HT-29 (cell line): ENCODE measurements around the gene CRNKL1. TPM values are rescaled to one million over a fixed set of nuclear protein-coding genes. Genes with fewer than 3 reads are reported as not detected.

Source experiments
- DNase-seq: peaks from one replicate; pipeline ENCODE4 v3.0.0-alpha.2; 2015; ENCODE audit warnings: low spot score
- total RNA-seq: library from RNA; depleted of rRNA; stranded (reverse); fragments of >200 nt; shearing (Covaris generic); gene quantifications from 2 replicates; pipeline ENCODE4 v1.2.3, GENCODE V29; 2014; rRNA removed

Gene CRNKL1
- total RNA-seq = 8.1 and 9.1 TPM in 2 replicates

DNA sequence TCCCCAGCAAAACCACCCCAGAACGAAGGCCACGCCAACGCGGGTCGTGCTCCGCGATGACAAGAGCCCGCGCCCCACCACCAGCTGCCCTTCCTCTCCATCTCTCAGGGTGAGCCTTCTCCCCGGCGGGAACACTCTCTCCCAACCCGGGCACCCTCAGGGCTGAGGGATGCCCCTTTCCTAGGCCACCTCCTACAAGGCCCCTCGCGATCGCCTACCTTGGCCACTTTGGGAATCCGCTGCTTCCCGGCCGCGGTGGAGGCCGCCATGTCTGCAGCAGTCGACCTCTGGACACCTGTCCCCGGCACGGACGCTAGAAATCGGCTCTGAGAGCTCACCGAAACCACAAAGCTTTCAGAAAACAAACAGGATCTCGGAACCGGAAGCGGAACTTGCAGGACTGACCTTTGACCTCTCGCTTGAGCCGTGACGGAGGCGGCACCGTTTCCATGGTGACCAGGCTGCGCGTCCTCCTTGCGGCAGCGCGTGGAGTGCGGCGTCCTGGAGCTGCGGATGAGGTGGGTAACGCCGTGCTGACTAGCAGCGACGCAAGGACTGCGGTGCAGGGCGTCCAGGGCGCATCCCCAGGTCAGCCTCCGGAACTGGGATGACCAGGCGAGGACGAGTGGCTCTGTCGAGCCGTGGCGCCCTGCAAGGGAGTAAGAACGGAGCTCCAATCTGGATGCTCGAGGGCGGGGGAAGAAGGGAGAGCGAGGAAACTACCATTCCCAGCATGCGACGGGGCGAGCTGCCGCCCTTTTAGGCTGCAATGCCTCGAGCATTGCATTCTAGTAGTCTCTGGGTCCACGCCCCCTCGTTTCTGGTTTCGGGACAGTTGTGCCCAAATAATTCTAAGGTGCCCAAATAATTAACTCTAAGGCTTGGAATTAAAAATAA, at the start of gene CRNKL1, which contains the start of gene CFAP61:
Gene CRNKL1 (minus strand): TSS at position 393 of the 897 bp plus-strand sequence. CDS start 124 bp downstream, at position 269.
Gene CFAP61 (plus strand): TSS at position 459 of the 897 bp plus-strand sequence. CDS start 4,122 bp downstream, outside the sequence.
- peak; percentile 94 for DNase-seq

DNA sequence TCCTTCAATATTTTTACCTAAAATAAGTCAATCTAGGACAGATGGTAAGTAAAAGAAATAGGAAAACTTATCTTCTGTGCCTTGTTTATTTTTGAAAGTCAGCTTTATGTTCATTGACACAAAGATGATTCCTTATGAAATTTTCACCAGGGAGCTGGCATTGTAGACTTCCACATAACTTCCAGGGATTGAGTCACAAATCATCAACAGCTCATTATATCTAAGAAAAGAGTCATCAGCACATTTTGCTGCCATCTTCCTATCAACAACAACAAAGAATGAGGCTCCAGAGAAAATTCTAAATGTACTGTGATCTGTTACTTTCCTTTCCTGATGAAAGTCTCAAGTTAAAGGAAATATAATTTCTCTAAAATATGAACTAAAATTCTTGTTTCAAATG, 48.6 kb upstream of the CRNKL1 start:
- DNase-seq = no peak

DNA sequence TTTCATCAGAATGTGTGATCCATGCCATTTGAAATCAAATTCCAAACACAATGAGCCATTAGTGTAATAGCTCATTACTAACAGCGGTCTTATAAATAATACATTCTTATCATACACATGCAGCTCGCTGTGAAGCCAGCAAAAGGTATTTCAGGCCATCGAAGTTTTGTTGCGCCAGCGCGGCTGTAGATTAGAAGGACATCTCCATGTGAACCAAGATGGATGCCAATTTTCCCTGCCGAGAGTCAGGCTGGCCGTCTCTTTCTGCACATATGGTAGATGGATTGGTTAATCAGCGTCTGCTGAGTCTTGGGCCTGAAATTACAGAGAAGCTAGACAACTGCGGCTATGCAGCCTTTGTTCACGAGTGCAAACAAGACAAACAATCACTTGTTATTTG, 44.2 kb upstream of the CRNKL1 start:
- no peak for DNase-seq

DNA sequence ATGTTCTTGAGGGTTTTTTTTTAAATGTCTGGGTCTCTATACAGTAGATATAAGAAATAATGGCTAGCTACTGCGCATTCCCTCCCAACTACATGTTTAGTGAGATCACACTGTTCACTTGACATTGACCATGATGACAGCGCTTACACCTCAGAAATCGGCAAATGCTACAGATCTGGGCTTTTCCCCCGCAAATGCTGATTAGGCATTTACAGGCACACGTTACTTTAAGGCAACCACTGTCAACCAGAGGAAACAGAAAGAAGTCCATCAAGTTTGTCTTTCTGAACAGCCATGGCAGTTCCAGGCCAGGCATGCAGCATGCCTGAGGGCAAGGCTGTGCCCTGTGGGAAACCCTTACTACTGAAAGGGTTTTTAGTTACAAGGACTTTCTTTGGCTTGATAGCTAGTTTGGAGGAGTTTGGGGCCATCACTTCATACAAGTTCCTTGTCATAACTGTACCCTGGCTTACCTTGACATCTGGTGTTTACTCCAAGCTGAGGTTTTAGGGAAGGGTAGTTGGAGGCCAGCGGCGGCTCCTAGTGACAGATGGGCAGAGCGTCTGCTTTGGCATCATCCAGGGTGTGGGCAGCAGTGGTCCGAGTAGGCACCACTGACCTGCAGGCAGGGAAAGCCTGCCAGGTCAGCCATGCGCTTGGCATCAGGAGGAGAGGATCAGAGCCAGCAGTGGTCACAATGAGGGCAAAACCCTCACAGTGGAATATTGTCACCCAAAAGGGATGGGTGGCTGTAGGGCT, 43.0 kb upstream of the CRNKL1 start:
- no peak for DNase-seq

DNA sequence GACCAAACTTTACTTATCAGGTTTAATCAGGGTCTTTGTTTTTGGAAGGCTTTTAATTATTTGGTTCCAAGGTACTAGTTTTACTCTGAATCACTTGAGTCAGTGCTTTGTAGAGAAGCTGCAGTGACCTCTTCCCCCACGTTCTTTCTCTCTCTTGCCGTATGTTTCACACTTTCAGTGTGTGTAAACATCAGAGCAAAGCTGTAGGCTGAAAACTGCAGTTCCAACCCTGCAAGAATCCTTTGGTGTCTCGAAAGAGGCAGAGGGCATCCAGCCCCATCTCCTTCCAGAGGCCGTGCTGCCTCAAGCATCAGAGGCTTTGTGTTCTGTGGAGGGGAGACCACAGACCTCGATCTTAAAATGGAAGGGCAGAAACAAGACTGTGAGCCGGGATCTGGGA, 42.1 kb upstream of the CRNKL1 start:
- no peak for DNase-seq

DNA sequence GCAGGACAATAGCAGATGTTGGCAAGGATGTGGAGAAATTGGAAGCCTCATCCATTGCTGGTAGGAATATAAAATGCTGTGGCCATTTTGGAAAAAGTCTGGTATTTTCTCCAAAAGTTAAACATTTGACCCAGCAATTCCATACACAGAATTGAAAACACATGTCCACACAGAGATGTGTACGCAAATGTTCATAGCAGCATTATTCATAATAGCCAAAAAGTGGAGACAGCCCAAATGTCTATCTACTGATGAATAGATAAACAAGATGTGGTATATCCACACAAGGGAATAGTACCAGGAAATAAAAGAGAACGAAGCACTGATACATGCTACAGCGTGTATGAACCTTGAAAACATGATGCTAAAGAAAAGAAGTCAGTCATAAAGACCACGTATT, 40.6 kb upstream of the CRNKL1 start:
- no peak for DNase-seq

DNA sequence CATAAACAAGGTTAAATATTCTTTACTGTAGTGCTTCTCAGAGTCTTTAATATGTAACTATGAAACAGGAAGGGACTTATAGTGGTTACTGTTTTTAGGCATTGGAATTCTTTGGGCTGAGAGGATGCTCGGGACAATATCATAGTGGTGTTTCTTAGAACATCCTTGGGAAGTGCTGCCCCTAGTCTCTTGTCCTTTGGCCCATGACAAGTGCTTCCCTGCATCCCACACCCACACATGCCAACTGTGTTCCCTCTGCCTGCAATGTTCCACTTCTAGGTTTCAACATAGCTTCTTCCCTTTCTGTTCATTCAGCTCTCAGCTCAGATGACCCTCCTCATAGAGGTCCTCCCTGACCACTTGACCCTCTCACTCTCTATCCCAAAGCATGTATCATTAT, 37.7 kb upstream of the CRNKL1 start:
- no peak for DNase-seq

DNA sequence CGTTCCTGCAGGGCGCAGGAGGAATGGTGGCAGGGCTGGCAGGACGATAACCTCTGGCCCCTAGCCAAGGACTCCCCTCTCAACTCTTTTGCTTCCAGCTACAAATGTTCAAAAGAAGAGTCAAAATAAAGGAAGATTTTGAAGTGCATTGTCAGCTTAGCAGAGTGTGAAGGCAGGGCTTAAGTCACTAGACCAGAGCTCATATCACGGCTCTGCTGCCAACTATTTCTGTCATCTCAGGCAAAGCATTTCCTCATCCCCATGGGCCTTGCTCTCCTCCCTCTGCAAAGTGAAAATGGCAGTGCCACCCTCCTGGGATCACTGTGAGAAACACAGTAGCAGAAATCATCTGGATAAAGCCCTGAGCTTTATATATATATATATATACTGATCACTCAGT, 36.8 kb upstream of the CRNKL1 start:
- no peak for DNase-seq

DNA sequence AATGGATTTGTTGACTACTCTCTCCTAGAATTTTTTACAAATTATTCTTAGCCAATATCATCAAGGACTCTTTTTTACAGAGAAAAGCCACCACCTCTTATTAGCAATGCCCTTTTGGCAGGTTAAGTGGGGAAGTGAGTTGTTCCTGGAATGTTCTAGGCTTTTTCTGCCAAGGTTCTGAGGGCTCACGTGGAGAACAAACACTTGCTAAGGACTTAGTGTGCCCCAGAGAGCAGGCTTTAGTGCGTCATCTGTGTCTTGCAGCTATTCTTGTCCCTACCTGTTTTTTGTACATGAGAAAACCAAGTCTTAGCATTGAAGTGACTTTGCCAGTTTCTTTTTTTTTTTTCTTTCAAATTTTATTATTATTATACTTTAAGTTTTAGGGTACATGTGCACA, 33.5 kb upstream of the CRNKL1 start:
- no peak for DNase-seq

DNA sequence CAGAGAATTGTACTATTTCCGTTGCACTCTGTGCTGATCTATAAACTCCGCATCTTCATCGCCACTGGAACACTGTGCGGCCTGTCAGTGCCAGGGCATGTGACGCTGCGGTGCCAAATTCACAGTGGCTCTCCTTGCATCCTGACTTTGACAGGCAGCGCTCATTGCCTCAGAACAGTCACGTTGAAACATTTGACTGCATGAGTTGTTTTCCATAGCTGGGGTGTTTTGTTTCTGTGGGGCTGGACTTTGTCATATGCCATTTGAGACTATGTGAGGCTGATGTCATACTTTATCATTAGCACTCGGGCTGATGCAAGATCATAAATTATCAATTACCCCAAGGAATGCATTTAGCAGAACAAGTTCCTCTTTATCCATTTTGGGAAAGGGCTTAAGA, 32.8 kb upstream of the CRNKL1 start:
- DNase-seq = no peak

DNA sequence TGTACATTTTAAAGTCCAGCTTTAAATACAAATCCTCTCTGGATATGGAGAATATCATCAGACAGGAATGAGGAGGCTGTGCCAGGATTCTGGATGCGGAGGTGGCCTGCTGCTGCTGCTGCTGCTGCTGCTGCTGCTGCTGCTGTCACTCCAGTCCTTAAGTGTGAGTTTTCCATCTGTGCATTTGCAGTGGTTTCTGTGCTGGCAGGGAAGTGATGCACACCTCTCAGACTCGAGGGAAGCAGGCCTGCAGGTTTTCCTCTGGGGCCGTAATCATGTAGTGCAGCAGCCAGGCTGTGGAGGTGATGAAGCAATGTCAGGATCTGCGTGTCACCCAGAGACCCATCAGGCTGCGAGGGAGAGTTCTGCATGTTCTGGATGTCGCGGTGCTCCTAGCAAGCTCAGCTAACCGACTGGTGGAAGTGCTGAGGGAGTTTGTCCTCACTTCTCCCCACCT, 32.1 kb upstream of the CRNKL1 start:
- DNase-seq = no peak

DNA sequence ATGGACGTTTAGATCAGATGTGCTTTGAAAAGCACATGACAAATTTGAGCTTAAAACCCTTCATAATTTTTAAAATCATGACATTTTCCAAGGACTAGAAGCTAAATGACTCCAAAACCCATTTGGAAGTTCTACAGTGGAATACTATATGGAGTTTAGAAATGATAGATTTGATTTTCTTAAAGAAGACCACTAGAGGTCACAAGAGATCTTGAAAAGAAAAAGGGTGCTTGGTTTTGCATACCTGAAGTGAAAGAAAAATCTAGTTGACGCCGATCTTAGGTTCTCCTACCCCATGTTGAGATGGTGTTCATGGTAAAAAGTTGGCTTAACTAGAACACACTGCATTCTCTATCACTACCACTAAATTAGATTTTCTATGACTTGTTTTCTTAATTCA, 31.5 kb upstream of the CRNKL1 start:
- DNase-seq = peak; percentile 44

DNA sequence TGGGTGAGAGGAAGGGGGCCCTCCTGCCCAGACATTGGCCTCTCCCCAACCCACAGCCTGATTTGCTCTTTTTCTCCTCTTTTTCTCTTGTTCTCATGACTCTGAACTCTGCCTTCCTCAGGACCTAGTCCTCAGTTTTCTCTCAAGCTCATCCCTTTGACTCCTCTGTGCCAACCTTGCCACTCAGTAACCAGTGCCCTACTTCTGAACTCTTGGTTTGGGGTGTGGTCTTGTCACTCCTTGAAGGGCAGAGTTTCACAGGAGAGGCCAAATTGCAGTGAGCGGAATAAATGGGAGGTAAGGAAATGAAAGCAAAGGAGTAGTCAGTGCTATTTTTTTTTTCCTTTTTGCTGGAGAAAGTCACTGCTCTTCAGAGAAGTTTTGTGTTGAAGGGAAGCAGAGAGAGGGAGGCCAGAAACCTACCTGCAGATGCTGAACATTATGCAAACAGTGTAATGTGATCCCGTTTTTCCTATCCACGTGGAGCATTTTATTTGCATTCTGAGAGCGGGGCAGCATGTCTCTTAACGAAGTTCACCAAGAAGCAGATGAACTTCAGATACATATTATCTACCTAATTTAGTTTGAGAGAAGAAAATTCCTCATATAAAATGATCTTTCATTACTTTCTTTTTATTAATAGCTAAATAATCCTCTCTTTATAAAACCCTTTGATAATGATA, 27.0 kb upstream of the CRNKL1 start:
- no peak for DNase-seq

DNA sequence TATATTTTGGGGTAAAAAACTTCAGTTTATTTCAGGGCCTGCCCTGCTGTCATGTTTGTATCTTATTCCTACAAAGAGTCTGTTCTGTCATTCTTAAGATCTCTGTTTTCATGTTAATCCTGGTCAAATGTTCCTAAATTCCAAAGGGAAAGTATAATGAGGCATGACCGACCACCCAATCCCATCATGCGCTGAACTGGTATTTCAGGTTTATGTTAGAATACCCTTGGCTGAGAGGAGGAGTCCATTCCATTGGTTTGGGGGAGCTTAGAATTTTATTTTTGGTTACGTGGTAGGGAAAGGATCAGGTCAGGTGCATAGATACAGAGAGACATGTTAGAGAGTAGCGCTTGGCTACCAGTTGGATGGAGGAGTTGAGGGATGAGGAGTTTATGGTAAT, 25.8 kb upstream of the CRNKL1 start:
- DNase-seq = no peak

DNA sequence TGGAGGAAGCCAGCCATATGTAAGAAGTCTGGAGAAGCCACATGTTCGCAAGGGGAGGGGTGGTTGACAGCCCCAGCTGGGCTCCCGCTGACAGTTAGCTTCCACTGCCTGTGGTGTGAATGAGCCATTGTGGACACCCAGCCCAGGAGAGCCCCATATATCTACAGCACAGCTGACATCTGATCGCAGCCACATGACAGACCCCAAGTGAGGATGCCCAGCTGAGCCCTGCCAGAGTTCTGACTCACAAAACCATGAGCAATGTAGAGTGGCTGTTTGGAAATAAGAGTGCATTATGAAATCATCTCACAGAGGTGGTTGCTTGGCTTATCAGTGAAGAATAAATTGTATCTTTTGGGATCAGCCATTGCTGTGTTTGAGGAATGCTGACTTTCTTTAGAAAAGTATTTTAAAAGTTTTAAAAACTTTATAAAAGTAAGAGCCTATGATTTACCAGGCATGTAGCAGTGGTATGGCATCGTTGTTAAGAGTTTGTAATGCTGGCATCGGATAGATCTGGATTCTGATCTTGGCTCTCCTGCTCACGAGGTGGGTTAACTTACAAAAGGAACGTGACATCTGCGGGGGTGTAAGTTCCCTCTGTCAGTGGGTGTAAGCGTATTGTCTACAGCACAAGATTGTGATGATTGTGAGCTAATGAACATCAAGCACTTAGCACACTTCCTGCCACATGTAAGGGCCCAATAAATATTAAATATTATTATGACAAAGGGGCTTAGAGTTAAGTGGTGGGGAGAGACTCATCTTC, 24.2 kb upstream of the CRNKL1 start:
- no peak for DNase-seq

DNA sequence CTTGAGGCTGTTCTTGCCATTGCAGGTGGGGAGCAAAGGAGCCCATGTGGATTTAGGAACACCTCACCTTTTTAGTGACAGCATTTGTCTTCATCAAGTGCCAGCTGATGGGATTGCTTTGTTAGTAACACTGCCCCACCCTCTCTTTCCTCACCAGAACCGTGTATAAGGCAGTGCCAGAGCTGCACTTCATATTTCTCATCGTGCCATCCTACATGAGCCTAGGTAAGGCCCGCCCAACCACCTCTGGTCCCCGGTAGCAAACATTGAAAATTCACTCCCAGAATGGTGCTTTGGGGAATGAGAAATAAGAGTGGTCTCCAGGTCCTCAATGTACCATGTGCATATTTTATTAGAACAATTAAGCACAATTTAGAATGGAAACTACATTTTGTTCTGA, 22.8 kb upstream of the CRNKL1 start:
- no peak for DNase-seq

DNA sequence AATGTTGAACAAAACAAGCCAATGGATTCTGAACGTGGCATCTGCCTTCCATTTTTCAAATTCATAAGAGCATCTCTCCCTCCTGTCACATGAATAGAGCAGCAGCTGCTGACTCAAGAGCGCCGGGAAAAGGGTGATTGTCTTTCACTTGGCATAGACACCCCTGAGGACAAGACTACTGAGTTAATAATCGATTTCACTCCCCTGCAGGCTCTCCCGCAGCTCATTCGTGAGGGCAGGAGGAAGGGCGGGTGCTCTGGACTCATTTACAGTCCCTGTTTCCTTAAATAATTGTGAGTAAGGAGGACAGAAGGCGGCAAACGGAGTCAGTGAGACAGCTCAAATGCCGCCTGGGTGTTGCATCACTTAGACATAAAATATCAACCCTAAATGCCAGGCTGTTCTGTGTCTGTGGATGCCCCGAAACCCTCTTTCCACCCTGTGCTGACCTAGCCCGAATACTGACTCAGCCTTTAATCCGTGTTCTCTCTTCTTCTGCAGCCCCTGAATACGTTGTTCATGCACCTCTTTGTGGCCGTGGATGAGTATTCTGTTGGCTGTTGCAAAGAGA, 21.6 kb upstream of the CRNKL1 start:
- no peak for DNase-seq

DNA sequence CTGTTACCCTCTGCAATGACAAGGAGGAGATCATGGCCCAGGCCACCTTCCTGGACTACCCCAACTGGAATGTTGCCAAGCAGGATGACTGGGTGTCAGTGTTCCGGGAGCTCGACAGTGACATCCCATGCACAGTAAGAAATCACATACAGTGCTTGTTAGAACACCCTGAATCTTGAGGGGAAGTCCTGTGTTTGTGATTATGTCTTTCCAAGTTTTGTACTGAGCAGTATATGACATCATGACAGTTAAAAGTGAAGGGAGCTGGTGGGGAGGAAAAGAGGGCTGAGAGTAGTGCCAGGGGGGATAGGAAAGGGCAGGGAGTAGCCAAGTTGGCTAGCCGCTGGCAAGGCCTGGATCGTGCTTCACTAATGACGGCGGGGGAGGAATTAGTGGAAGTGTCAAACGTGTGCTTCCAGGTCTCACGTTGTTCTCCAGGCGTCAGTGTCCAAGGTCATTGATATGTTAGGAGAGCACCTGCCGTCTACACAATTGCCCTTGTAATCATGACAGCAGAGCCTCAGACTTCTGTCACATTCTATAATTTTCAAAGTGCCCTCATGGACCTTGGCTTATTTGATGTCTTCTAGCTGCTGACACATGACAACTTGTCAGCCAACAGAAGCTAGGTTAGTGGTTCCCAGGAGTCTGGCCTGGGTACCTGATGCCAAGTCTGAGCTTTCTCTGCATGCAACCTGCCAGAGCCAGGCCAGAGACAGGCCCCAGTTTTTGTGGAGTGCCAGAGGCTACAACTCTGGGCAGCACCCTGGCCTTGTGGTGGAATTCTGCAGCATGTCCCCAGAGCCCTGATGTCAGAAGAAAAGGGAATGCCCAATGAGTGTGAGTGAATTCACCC, 18.8 kb upstream of the CRNKL1 start:
- no peak for DNase-seq

DNA sequence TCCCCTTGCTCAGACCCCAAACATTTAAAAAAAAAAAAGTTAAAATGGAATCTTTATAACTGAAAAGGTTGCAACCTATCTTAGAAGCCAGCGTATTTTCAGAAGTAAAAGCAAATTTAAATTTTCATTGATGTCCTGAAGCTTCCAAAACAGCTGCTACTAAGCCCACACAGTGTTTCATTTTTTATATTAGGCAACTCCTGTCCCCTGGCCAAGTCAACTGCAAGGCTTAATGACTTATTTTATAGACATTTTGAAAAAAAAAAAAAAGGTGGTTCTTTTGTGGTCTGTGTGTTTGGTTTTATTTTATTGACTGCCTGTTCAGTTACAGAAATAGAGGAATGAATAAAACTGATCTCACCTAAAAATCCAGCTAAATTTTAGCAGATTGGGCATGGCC, 13.1 kb upstream of the CRNKL1 start:
- DNase-seq = no peak
